Neuronal stem cell (in vitro differentiated cells): ENCODE measurements around the gene RBMX. TPM values are rescaled to one million over a fixed set of nuclear protein-coding genes. Genes with fewer than 3 reads are reported as not detected.

ENCODE experiments used
- DNase-seq: peaks from one replicate; pipeline ENCODE4 v3.0.0-alpha.2; 2013; ENCODE audit warnings: low spot score
- H2AFZ ChIP-seq: one replicate; pipeline ENCODE4 v1.6.1; 2013; ENCODE audit warnings: mild to moderate bottlenecking, low read length, inconsistent platforms
- H2AK5ac ChIP-seq: 2 replicates; pipeline ENCODE4 v1.6.1; 2013; ENCODE audit warnings: low read depth, mild to moderate bottlenecking, inconsistent platforms, low read length, moderate library complexity, mixed read lengths
- H2BK120ac ChIP-seq: 2 replicates; pipeline ENCODE4 v1.6.1; 2013; ENCODE audit warnings: low read depth, mild to moderate bottlenecking, inconsistent platforms, low read length, moderate library complexity, mixed read lengths
- H2BK12ac ChIP-seq: one replicate; pipeline ENCODE4 v1.6.1; 2013; ENCODE audit warnings: low read length, inconsistent platforms
- H2BK15ac ChIP-seq: 2 replicates; pipeline ENCODE4 v1.6.1; 2013; ENCODE audit warnings: mild to moderate bottlenecking, low read length, inconsistent platforms, mixed read lengths
- H2BK5ac ChIP-seq: one replicate; pipeline ENCODE4 v1.6.1; 2013; ENCODE audit warnings: inconsistent platforms, mild to moderate bottlenecking, low read length, moderate library complexity
- H3K14ac ChIP-seq: one replicate; pipeline ENCODE4 v1.6.1; 2013; ENCODE audit warnings: low read length, inconsistent platforms
- H3K18ac ChIP-seq: 2 replicates; pipeline ENCODE4 v1.6.1; 2013; ENCODE audit warnings: low read length, inconsistent platforms
- H3K23ac ChIP-seq: 2 replicates; pipeline ENCODE4 v1.6.1; 2013; ENCODE audit warnings: low read depth, mild to moderate bottlenecking, mixed read lengths, low read length, inconsistent platforms; ENCODE audit not compliant: poor library complexity
- H3K27ac ChIP-seq: replicated peaks from 3 replicates; pipeline ENCODE4 v1.5.1; 2013; ENCODE audit warnings: low read length, inconsistent platforms
- H3K27me3 ChIP-seq, 3 experiments: 2 replicates each; pipeline ENCODE4 v1.6.1; 2013; ENCODE audit warnings: low read length in 3 of 3, mild to moderate bottlenecking in 2 of 3, inconsistent platforms in 1 of 3, low read depth in 1 of 3, mixed read lengths in 1 of 3, moderate library complexity in 1 of 3; ENCODE audit not compliant: control insufficient read depth in 3 of 3, insufficient read depth in 3 of 3
- H3K36me3 ChIP-seq, 2 donors: replicated peaks in 1 of 2; 2 replicates each; pipeline ENCODE4 v1.6.1; 2013; ENCODE audit warnings: low read length in 2 of 2; ENCODE audit not compliant: control insufficient read depth in 2 of 2, insufficient read depth in 2 of 2
- H3K4ac ChIP-seq: 2 replicates; pipeline ENCODE4 v1.6.1; 2013; ENCODE audit warnings: inconsistent platforms, mild to moderate bottlenecking, low read length, moderate library complexity
- H3K4me1 ChIP-seq, 2 donors: 1 replicate in 1 of 2; 2 replicates in 1 of 2; pipeline ENCODE4 v1.6.1; 2013; ENCODE audit warnings: low read length in 2 of 2, low read depth in 1 of 2; ENCODE audit not compliant: control insufficient read depth in 2 of 2, insufficient read depth in 1 of 2
- H3K4me2 ChIP-seq: one replicate; pipeline ENCODE4 v1.6.1; 2013; ENCODE audit warnings: mild to moderate bottlenecking, low read length, inconsistent platforms; ENCODE audit not compliant: insufficient read depth, poor library complexity, severe bottlenecking
- H3K4me3 ChIP-seq, 2 donors: 2 replicates each; pipeline ENCODE4 v1.5.1; 2013; ENCODE audit warnings: low read length in 2 of 2, mild to moderate bottlenecking in 2 of 2, inconsistent platforms in 1 of 2, moderate library complexity in 1 of 2
- H3K79me1 ChIP-seq: one replicate; pipeline ENCODE4 v1.6.1; 2013; ENCODE audit warnings: low read depth, mild to moderate bottlenecking, inconsistent platforms, low read length, moderate library complexity
- H3K9ac ChIP-seq: one replicate; pipeline ENCODE4 v1.6.1; 2013; ENCODE audit warnings: mild to moderate bottlenecking, low read depth, low read length, inconsistent platforms; ENCODE audit not compliant: poor library complexity
- H3K9me3 ChIP-seq, 2 donors: replicated peaks in 1 of 2; 2 replicates each; pipeline versions ENCODE3 to v1.6.1; 2013; ENCODE audit warnings: low read length in 2 of 2, mild to moderate bottlenecking in 2 of 2, inconsistent platforms in 1 of 2, low read depth in 1 of 2, mixed read lengths in 1 of 2, moderate library complexity in 1 of 2; ENCODE audit not compliant: control insufficient read depth in 2 of 2, insufficient read depth in 1 of 2
- H4K8ac ChIP-seq: one replicate; pipeline ENCODE4 v1.6.1; 2013; ENCODE audit warnings: low read depth, mild to moderate bottlenecking, inconsistent platforms, low read length, moderate library complexity
- H4K91ac ChIP-seq: one replicate; pipeline ENCODE4 v1.6.1; 2013; ENCODE audit warnings: low read length, low read depth, mild to moderate bottlenecking, inconsistent platforms; ENCODE audit not compliant: poor library complexity
- WGBS, 2 donors: extraction: QIAGEN DNeasy Blood & Tissue Kit; methylation state at CpG; one replicate each; pipeline ENCODE4 v1.1.7; 2013; ENCODE audit warnings: missing lambda C conversion rate in 2 of 2, mixed read lengths in 1 of 2; ENCODE audit not compliant: insufficient read length in 2 of 2, insufficient replicate concordance in 1 of 2; ENCODE audit errors: extremely low coverage in 2 of 2; 5-methylcytosine and 5-hydroxymethylcytosine counted together
- small RNA-seq: library from polyadenylated mRNA; stranded (forward); fragments of <200 nt; extraction: miRNeasy Mini kit (QIAGEN cat#:217004); gene quantifications from one replicate; pipeline ENCODE3, GENCODE V24; 2013; ENCODE audit not compliant: insufficient read depth

The RBMX gene

GRCh38 chrX:136828830-136829229, 51.7 kb downstream of the RBMX start:
- WGBS, 2 donors, result no CpG with 5 or more reads among the region's 1 CpG
- DNase-seq, result no peak
- H2AFZ ChIP-seq, result no peak overlapping the region
- H3K27me3 ChIP-seq, result no peaks in the 10 kb centered on the region
- H4K91ac ChIP-seq, result no peak overlapping the region
- no peak overlapping the region for H4K8ac ChIP-seq
- H3K79me1 ChIP-seq, result no peaks in the 10 kb centered on the region
- no peak overlapping the region for H2BK120ac ChIP-seq
- no peak overlapping the region for H3K23ac ChIP-seq
- H3K4me2 ChIP-seq, result no peak overlapping the region
- H2AK5ac ChIP-seq, result no peak overlapping the region
- no peak overlapping the region for H3K14ac ChIP-seq
- no peaks in the 10 kb centered on the region for H3K9me3 ChIP-seq
- no peak overlapping the region for H3K4me3 ChIP-seq
- H2BK12ac ChIP-seq, result no peak overlapping the region
- no peak overlapping the region for H3K18ac ChIP-seq
- H3K27ac ChIP-seq, result no peak overlapping the region
- H3K4me1 ChIP-seq, result no peaks in the 10 kb centered on the region
- H2BK5ac ChIP-seq, result no peak overlapping the region
- H3K9ac ChIP-seq, result no peak overlapping the region
- no peak overlapping the region for H2BK15ac ChIP-seq
- H3K4ac ChIP-seq, result no peak overlapping the region
- H3K36me3 ChIP-seq, result peaks cover 0 to 2% of the 10 kb centered on the region in 2 donors

GRCh38 chrX:136827026-136827425, 53.5 kb downstream of the RBMX start:
- H2AFZ ChIP-seq, result no peak overlapping the region

GRCh38 chrX:136825771-136826170, 54.8 kb downstream of the RBMX start:
- H2BK12ac ChIP-seq, result no peak overlapping the region
- no peaks in the 10 kb centered on the region for H3K9me3 ChIP-seq
- H3K4me1 ChIP-seq, result no peaks in the 10 kb centered on the region
- no peak overlapping the region for H2BK15ac ChIP-seq
- no peak overlapping the region for H2BK5ac ChIP-seq
- DNase-seq, result no peak
- H3K79me1 ChIP-seq, result no peaks in the 10 kb centered on the region
- no peak overlapping the region for H3K4me3 ChIP-seq
- H2BK120ac ChIP-seq, result no peak overlapping the region
- no peak overlapping the region for H3K18ac ChIP-seq
- no peak overlapping the region for H2AK5ac ChIP-seq
- no peak overlapping the region for H3K27ac ChIP-seq
- peaks cover 0 to 3% of the 10 kb centered on the region in 2 donors for H3K36me3 ChIP-seq
- H4K8ac ChIP-seq, result no peak overlapping the region
- H3K4ac ChIP-seq, result no peak overlapping the region
- no CpG with 5 or more reads among the region's 2 CpGs for WGBS, 2 donors
- H2AFZ ChIP-seq, result no peak overlapping the region
- no peak overlapping the region for H3K23ac ChIP-seq
- no peak overlapping the region for H3K14ac ChIP-seq
- H3K4me2 ChIP-seq, result no peak overlapping the region
- no peak overlapping the region for H4K91ac ChIP-seq
- H3K9ac ChIP-seq, result no peak overlapping the region
- no peaks in the 10 kb centered on the region for H3K27me3 ChIP-seq

More at GRCh38 chrX:136827026-136827425, 53.5 kb downstream of the RBMX start:
- Histone ChIP-seq H3K23ac (no peak overlapping the region), H3K27me3 (no peaks in the 10 kb centered on the region), H3K18ac (no peak overlapping the region), H3K4me3 (no peak overlapping the region), H4K91ac (no peak overlapping the region), H3K4me2 (no peak overlapping the region), H2AK5ac (no peak overlapping the region), H3K4ac (no peak overlapping the region), H3K9ac (no peak overlapping the region), H2BK15ac (no peak overlapping the region), H3K79me1 (no peaks in the 10 kb centered on the region), H2BK5ac (no peak overlapping the region), H2BK120ac (no peak overlapping the region), H3K14ac (no peak overlapping the region), H3K27ac (no peak overlapping the region), H2BK12ac (no peak overlapping the region), H4K8ac (no peak overlapping the region), H3K4me1 (no peaks in the 10 kb centered on the region), H3K9me3 (no peaks in the 10 kb centered on the region), H3K36me3 (peaks cover 0 to 2% of the 10 kb centered on the region in 2 donors)
- no peak for DNase-seq
- WGBS, 2 donors, result no CpG with 5 or more reads among the region's 3 CpGs

Small RNA genes within 50 kb of the gene (small RNA-seq; reads per million reads assigned to genes)
- not detected for gene SNORD61
